GM12878 (cell line): ENCODE data around the gene MRC2. TPM values are rescaled to one million over a fixed set of nuclear protein-coding genes. Genes with fewer than 3 reads are reported as not detected.
A peak's percentile ranks its signal among the peaks of the same experiment; 100 is the strongest.

Experiments
- ATAC-seq: fragments of 200-7000 bp; cut with Tn5 transposase; 3 replicates; pipeline ENCODE4 v1.9.1; 2020; ENCODE audit warnings: mild to moderate bottlenecking, moderate library complexity
- BruUV-seq: library from RNA; stranded (reverse); fragments of 400-500 nt; replicated peaks from 2 replicates; lab custom pipeline; 2021; lab: Mats Ljungman, UMichigan
- CTCF ChIA-PET: fragments of 300-600 bp; sonication (Branson Sonifier 250); formaldehyde crosslinking; extraction: SDS; loops from one replicate; lab custom pipeline; 2021; ENCODE audit warnings: inconsistent platforms; lab: Yijun Ruan, JAX
- POLR2A ChIA-PET: fragments of 350-600 bp; formaldehyde crosslinking; extraction: SDS; loops from one replicate; lab custom pipeline; 2021; ENCODE audit warnings: inconsistent platforms; lab: Charles Lee
- RAD21 ChIA-PET: fragments of 300-600 bp; sonication (Branson Sonifier 250); formaldehyde crosslinking; loops from one replicate; lab custom pipeline; 2023; ENCODE audit warnings: antibody characterized with exemption; ENCODE audit not compliant: unreplicated experiment; lab: Charles Lee
- SMC1A ChIA-PET: fragments of 300-600 bp; sonication (Branson Sonifier 250); formaldehyde crosslinking; loops from one replicate; lab custom pipeline; 2023; ENCODE audit not compliant: unreplicated experiment, uncharacterized antibody; lab: Charles Lee
- DNase-seq: peaks from one replicate; pipeline ENCODE4 v3.0.0-alpha.2; 2011; ENCODE audit warnings: low read depth, low spot score
- FAIRE-seq: peaks from 3 replicates; lab custom pipeline; 2011; peaks lifted over from hg19 to GRCh38; lab: Jason Lieb, UNC
- H2AFZ ChIP-seq: 2 replicates; pipeline ENCODE4 v1.6.0; 2011; ENCODE audit warnings: low read depth, low read length, control low read depth; ENCODE audit not compliant: control insufficient read depth
- H3K27ac ChIP-seq: 2 replicates; pipeline ENCODE4 v1.5.1; 2011; ENCODE audit warnings: control low read depth; ENCODE audit not compliant: control insufficient read depth, insufficient read depth
- H3K27me3 ChIP-seq, 2 experiments: replicated peaks in 1 of 2; 2 replicates each; pipeline versions ENCODE4 v1.6.0 to v1.6.1; 2011; ENCODE audit warnings: low read length in 1 of 2; ENCODE audit not compliant: control insufficient read depth in 2 of 2, insufficient read depth in 2 of 2
- H3K36me3 ChIP-seq, 2 experiments: 2 replicates each; pipeline ENCODE4 v1.5.1; 2011; ENCODE audit warnings: low read length in 1 of 2; ENCODE audit not compliant: control insufficient read depth in 2 of 2, insufficient read depth in 2 of 2
- H3K4me1 ChIP-seq: 2 replicates; pipeline ENCODE4 v1.6.1; 2011; ENCODE audit warnings: mild to moderate bottlenecking, low read length, moderate library complexity, mixed read lengths; ENCODE audit not compliant: control insufficient read depth, insufficient read depth
- H3K4me2 ChIP-seq: 2 replicates; pipeline ENCODE4 v1.6.0; 2011; ENCODE audit warnings: control low read depth; ENCODE audit not compliant: control insufficient read depth, insufficient read depth
- H3K4me3 ChIP-seq: fragments of 200-600 bp; sonication (generic); 2 replicates; pipeline ENCODE4 v1.5.1; 2016
- H3K79me2 ChIP-seq: 2 replicates; pipeline ENCODE4 v1.6.0; 2011; ENCODE audit warnings: low read length; ENCODE audit not compliant: control insufficient read depth, insufficient read depth
- H3K9ac ChIP-seq: 2 replicates; pipeline ENCODE4 v1.8.0; 2011; ENCODE audit warnings: low read length, control low read depth, mixed read lengths; ENCODE audit not compliant: control insufficient read depth, insufficient read depth
- H3K9me3 ChIP-seq: replicated peaks from 3 replicates; pipeline ENCODE4 v1.5.1; 2011; ENCODE audit warnings: mild to moderate bottlenecking, low read length; ENCODE audit not compliant: control insufficient read depth, insufficient read depth
- H4K20me1 ChIP-seq: 2 replicates; pipeline ENCODE4 v1.6.0; 2011; ENCODE audit not compliant: control insufficient read depth, insufficient read depth
- CHD4 ChIP-seq: fragments of 200-600 bp; sonication (generic); IDR thresholded peaks from 2 replicates; pipeline ENCODE4 v1.6.1; 2016; ENCODE audit warnings: mild to moderate bottlenecking
- MEF2B ChIP-seq: fragments of 450-650 bp; IDR thresholded peaks from 2 replicates; pipeline ENCODE4 v1.6.1; 2018; ENCODE audit warnings: mild to moderate bottlenecking, moderate library complexity; ENCODE audit not compliant: partially characterized antibody, poor library complexity, severe bottlenecking
- SP1 ChIP-seq: IDR thresholded peaks from one replicate; pipeline ENCODE4 v1.6.1; 2011; ENCODE audit warnings: low read depth, low read length
- SUPT20H ChIP-seq: IDR thresholded peaks from 2 replicates; pipeline ENCODE4 v1.6.1; 2011; ENCODE audit warnings: low read depth, mild to moderate bottlenecking, low read length, moderate library complexity, borderline replicate concordance; ENCODE audit not compliant: control insufficient read depth
- WGBS: methylation state at CpG from one replicate; pipeline ENCODE4 v1.1.6; 2016; ENCODE audit warnings: low lambda C conversion rate; ENCODE audit not compliant: insufficient replicate concordance, insufficient coverage; ENCODE audit errors: missing lambda C conversion rate; 5-methylcytosine and 5-hydroxymethylcytosine counted together
- in situ Hi-C: fragments of 300-500 bp; cut with MboI; formaldehyde crosslinking; loops from 9 replicates; pipeline ENCODE4 v1.14.3; 2018; ENCODE audit warnings: mixed read lengths
- intact Hi-C: fragments of 100-400 bp; cut with micrococcal nuclease; formaldehyde crosslinking; loops from one replicate; pipeline ENCODE4 v1.14.2; 2022; ENCODE audit not compliant: unreplicated experiment
- polyA plus RNA-seq, 11 experiments: library from polyadenylated mRNA; depleted of rRNA in 4 of 11; unstranded in 6 of 11; stranded (reverse) in 5 of 11; fragments of >200 nt; fragmentation: Nextera tagmentation in 4 of 11; fragmentation: Illumina TruSeq in 1 of 11; extraction: Ambion mirVana in 4 of 11; extraction: Trizol in 1 of 11; gene quantifications; 1 replicate in 1 of 11; 2 replicates in 10 of 11; pipeline versions ENCODE4 v1.2.1 to v1.2.3, GENCODE V29; 2011 to 2016; ENCODE audit warnings: inconsistent platforms in 2 of 11, missing spikeins in 2 of 11, low read depth in 1 of 11
- total RNA-seq, 4 experiments: library from RNA; depleted of rRNA in 3 of 4; stranded (reverse); fragments of >200 nt in 3 of 4; fragmentation: Illumina TruSeq in 1 of 4; extraction: Trizol in 1 of 4; gene quantifications; 2 replicates each; pipeline versions ENCODE4 v1.2.1 to v1.2.3, GENCODE V29; 2013 to 2021

The MRC2 gene
- total and polyA plus RNA-seq, 10 of the 15 experiments (the other 5 are each of a cell fraction or from before 2014, with no cell fraction given) = 0.04 to 0.96 (median 0.30) TPM; not detected in 1

GRCh38 chr17:62628831-62629555, 1.5 kb downstream of the MRC2 start:
- intact Hi-C loops (no loop called here), in situ Hi-C loops (no loop called here)
- 0 out of 2 replicates have a peak, but pooled peaks cover 3% of the 10 kb centered on the region for H3K4me1 ChIP-seq
- WGBS = 69% methylated on average over 18 of the region's 19 CpGs
- ChIA-PET POLR2A (no interaction called here), RAD21 (no interaction called here), CTCF (no interaction called here), SMC1A (interaction anchor here (1.0 kb wide), 1 partner anchor 9 kb away, joined by 3 read pairs; no protein-coding TSS in a partner anchor)
- no peak overlapping the region for H3K27ac ChIP-seq
- H3K36me3 ChIP-seq = no peaks in the 10 kb centered on the region
- H3K9ac ChIP-seq = no peak overlapping the region
- no peak for ATAC-seq
- BruUV-seq = no TSS peak
- H3K4me2 ChIP-seq = peak overlapping the region; percentile 77; the same call in 1 of the 2 replicates
- no peak for TF ChIP-seq SUPT20H
- H4K20me1 ChIP-seq = no peaks in the 10 kb centered on the region
- H3K79me2 ChIP-seq = no peaks in the 10 kb centered on the region
- H3K4me3 ChIP-seq = no peak overlapping the region; the same call in 1 of the 2 replicates
- H2AFZ ChIP-seq = no peak overlapping the region
- peaks cover 0 to 9% of the 10 kb centered on the region in 2 experiments; a peak in 3 of 4 replicates for H3K27me3 ChIP-seq
- H3K9me3 ChIP-seq = no peaks in the 10 kb centered on the region
- no peak for FAIRE-seq
- no peak for DNase-seq

DNA sequence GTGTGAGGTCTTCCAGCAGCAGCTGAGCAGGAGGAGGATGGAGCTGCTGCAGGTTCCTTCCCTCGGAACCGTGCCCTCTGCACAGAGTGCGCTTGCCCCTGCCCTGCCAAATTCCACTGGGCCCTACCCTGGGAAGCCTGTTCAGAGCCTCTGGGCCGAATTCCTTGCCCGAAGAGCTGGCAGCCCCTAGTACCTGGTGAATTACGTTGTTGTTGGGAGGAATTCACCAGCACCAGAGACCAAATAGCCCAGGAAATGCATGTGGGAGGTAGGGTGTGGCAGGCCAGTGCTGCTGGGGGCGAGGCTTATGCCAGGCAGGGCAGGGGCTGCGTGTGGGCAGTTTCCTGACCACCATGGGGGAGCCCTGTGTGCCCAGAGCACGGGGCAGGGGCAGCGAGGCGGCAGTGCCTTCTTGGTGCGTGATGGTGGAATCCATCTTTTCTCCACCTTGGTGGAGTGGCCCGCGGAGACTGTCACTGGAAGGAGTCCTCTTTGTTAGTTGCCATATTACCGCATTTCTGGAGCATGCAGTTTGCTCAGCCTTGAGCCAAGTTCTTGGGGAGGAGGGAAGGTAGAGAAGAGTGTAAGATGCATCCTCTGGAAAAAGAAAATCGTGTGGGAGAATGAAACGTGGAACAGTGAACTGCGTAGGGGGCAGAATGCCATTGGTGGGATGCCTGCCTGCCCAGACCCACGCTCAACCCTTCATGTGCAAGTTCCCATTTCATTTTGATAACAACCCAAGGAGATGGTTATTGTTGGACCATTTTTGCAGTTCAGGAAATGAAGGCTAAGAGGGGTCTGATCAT, 2.3 kb downstream of the MRC2 start:
- RAD21 ChIA-PET = no interaction called here
- Histone ChIP-seq H3K4me2 (no peak overlapping the region), H4K20me1 (no peaks in the 10 kb centered on the region), H3K4me3 (no peak overlapping the region), H3K79me2 (no peaks in the 10 kb centered on the region), H3K27ac (no peak overlapping the region), H3K9ac (no peak overlapping the region), H3K27me3 (peaks cover 0 to 9% of the 10 kb centered on the region in 2 experiments; a peak in 3 of 4 replicates)
- POLR2A ChIA-PET = interaction anchor here (0.5 kb wide), 1 partner anchor 10 kb away, joined by 6 read pairs; no protein-coding TSS in a partner anchor
- 73% methylated on average over 19 of the region's 19 CpGs for WGBS
- DNase-seq (no peak), FAIRE-seq (no peak)
- no TSS peak for BruUV-seq
- in situ Hi-C loops = no loop called here
- SMC1A ChIA-PET = no interaction called here
- TF ChIP-seq MEF2B (no peak), SP1 (no peak), CHD4 (no peak)
- TF ChIP-seq, all 136 proteins: peak for 0
- intact Hi-C loops = no loop called here
- CTCF ChIA-PET = no interaction called here
- Histone ChIP-seq H3K9me3 (no peaks in the 10 kb centered on the region), H3K36me3 (no peaks in the 10 kb centered on the region), H2AFZ (no peak overlapping the region), H3K4me1 (0 out of 2 replicates have a peak, but pooled peaks cover 3% of the 10 kb centered on the region)
- ATAC-seq = no peak
